HG02571 (cell line): Measurements from ENCODE around the gene FAM81B.

ENCODE experiments used
- ATAC-seq: cut with Tn5 transposase; IDR thresholded peaks from one replicate; pipeline ENCODE4 v1.9.1; 2021; ENCODE audit warnings: mild to moderate bottlenecking, moderate library complexity; ENCODE audit not compliant: unreplicated experiment

Gene FAM81B

DNA sequence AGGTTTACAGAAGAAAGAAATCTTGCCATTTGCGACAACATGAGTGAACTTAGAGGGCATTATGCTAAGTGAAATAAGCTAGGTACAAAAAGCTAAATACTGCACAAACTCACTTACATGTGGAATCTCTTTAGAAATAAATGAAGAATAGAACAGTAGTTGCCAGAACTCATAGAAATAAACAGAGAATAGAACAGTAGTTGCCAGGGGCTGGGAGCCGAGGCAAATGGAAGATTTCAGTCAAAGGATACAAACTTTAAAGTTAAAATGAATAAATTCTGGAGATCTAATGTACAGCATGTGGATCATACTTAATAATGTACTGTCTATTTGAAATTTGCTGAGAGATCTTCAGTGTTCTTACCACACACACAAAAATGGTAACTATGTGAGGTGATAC, 63.4 kb downstream of the FAM81B start:
- no peak for ATAC-seq

DNA sequence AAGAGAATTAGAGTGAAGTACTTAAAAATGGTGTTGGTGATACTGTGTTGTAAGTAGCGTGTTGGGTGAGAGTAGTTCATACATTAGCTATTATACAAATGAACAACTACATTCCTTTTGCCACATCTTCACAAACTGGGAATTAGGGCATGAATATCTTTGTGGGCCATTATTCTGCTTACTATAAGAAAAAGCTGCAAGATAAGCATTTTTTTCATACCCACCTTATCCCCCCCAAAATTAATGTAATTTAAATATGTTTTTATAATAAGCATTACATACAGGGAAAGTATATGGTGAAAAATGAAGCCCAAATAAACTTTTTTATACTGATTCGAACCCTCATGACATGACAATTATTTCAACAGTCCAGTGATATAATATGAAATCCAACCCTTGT, 69.5 kb downstream of the FAM81B start:
- no peak for ATAC-seq

DNA sequence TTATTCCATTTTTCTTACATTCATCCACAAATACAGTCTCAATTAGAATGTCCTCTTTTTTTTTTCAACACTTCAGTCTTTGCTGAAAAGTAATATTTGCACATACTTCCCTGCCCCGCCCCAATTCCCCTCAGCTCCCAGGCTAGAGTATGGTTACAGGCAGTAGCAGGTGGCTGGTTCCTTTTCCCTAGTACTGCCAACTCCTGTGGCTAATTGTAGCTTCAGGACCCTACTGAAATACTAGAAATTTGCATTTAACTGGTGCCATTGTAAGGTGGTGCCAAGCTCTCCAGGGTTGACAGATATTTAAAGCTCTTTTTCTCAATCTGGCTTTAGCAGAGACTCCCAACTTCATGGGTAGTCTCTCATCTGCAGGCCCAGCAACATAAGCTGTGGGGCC, 80.3 kb downstream of the FAM81B start:
- no peak for ATAC-seq

DNA sequence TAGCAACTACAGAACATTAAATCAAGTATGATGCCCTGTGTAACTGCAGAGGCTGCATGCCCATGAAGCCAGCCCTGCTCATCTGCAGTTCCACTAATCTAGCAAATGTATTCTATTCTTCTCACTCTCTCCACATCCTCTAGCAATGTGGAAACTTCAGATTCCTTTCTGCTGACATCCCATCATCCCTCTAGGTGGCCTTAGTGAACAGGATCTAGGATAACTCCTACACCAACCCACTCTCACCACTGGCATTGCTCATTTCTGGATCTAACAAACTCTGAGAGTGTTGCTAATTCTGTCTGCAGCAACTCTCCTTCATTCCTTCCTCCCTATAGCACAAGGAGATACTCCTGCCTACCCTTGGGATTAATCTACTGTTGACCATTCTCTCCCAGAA, 80.8 kb downstream of the FAM81B start:
- ATAC-seq: no peak

DNA sequence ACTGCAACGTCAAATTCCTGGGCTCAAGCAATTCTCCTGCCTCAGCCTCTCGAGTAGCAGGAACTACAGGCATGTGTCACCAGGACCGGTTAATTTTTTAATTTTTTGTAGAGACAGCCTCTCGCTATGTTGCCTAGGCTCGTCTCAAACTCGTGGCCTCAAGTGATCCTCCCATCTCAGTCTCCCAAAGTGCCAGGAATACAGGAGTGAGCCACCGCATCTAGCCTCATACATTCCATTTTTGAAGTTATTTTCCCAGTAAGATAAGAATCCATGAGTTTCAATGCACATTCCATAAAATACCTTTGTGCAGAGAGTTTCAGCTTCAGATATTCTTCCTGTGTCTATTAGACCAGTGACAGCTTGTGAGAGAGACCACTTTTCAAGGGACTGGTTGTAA, 93.3 kb downstream of the FAM81B start:
- ATAC-seq: no peak

DNA sequence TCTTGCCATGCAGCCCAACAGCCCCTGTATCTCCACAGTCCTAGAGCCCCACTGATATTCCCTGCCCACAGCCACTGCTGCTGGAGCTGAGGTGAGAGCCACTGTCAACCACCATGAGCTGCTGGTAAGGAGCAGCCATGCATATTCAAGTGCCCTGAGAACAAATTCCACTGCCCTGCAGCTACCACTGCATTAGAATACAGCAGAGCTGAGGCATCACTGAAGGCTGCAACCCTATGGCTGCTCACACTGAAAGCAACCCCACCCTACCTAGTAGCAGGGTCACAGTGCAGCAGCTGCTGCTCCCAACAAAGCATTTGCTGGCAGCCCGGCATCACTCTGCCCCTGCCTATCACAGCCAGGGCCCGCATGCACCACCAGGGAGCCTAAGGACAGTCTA, 95.0 kb downstream of the FAM81B start:
- ATAC-seq: no peak

DNA sequence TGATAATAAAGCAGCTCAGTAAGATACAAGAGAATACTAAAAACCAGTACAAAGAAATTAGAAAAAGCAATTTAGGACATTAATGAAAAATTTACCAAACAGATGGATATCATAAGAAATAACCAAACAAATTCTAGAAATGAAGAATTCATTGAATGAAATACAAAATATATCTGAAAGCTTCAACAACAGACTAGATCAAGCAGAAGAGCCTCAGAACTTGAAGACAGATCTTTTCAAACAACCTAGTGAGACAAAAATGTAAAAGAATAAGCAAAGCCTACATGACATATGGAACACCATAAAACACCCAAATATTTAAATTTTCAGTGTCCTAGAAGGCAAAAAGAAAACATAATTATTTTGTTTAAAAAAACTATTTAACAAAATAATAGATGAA, 96.7 kb downstream of the FAM81B start:
- ATAC-seq: no peak
